NCI-H526 (cell line): ENCODE data around the gene TOM1.

Experiments used
- DNase-seq, 2 experiments: peaks; one replicate each; lab custom pipeline; 2025; lab: John Stamatoyannopoulos, UW

The TOM1 gene

GRCh38 chr22:35324067-35324466, 24.4 kb downstream of the TOM1 start:
- DNase-seq = no peak

- no peak for DNase-seq
Observed at GRCh38 chr22:35324762-35325161, 25.1 kb downstream of the TOM1 start.

- no peak for DNase-seq
Observed at GRCh38 chr22:35325209-35325608, 25.5 kb downstream of the TOM1 start.

GRCh38 chr22:35326854-35327562, 27.3 kb downstream of the TOM1 start:
- no peak for DNase-seq

GRCh38 chr22:35327690-35328471, 28.2 kb downstream of the TOM1 start:
- DNase-seq = no peak

- no peak for DNase-seq
Observed at GRCh38 chr22:35328472-35328885, 28.8 kb downstream of the TOM1 start.

GRCh38 chr22:35329114-35329847, 29.6 kb downstream of the TOM1 start:
- DNase-seq = no peak

- no peak for DNase-seq
Observed at GRCh38 chr22:35330258-35330861, 30.7 kb downstream of the TOM1 start.

- no peak for DNase-seq
Observed at GRCh38 chr22:35332278-35332677, 32.6 kb downstream of the TOM1 start.

GRCh38 chr22:35333220-35333619, 33.5 kb downstream of the TOM1 start:
- no peak for DNase-seq

GRCh38 chr22:35334004-35334403, 34.3 kb downstream of the TOM1 start:
- peak in 1 of 2 experiments; percentile 4 for DNase-seq

- DNase-seq = no peak
Observed at GRCh38 chr22:35335468-35335867, 35.8 kb downstream of the TOM1 start.

- no peak for DNase-seq
Observed at GRCh38 chr22:35335936-35336781, 36.5 kb downstream of the TOM1 start.

- peak in 1 of 2 experiments; percentile 7 for DNase-seq
Observed at GRCh38 chr22:35337932-35338331, 38.2 kb downstream of the TOM1 start.

GRCh38 chr22:35341090-35341874, 41.6 kb downstream of the TOM1 start:
- DNase-seq = no peak

- DNase-seq = no peak
Observed at GRCh38 chr22:35342390-35342789, 42.7 kb downstream of the TOM1 start.

GRCh38 chr22:35343664-35344550, 44.2 kb downstream of the TOM1 start:
- DNase-seq = no peak

GRCh38 chr22:35344956-35345690, 45.4 kb downstream of the TOM1 start:
- no peak for DNase-seq
